Measurements from ENCODE around the gene CRIP3. TPM values are rescaled to one million over a fixed set of nuclear protein-coding genes. Genes with fewer than 3 reads are reported as not detected.

Gene CRIP3
- total and polyA plus RNA-seq, 2 of the 13 experiments (the other 11 are each of a cell fraction or from before 2014, with no cell fraction given), result 6.3 to 9.3 TPM

- TF ChIP-seq CBX2 (IDR thresholded peaks at IDR 0.05; ENCODE audit: low read depth, low read length) (no peak), CBX2 (CRISPR knock-in tag; IDR thresholded peaks at IDR 0.05; ENCODE audit: low read depth) (no peak), ZNF781 (CRISPR knock-in tag; IDR thresholded peaks at IDR 0.05; ENCODE audit: borderline replicate concordance, not compliant biosample characterization) (peak; percentile 45), ZNF652 (CRISPR knock-in tag; IDR thresholded peaks at IDR 0.05; ENCODE audit: borderline replicate concordance, low read depth) (no peak; the same call in 1 of the 2 replicates), REPIN1 (CRISPR knock-in tag; IDR thresholded peaks at IDR 0.05; ENCODE audit: borderline replicate concordance, low read depth) (no peak), SAP130 (CRISPR knock-in tag; IDR thresholded peaks at IDR 0.05; ENCODE audit: low read depth) (no peak), MAF1 (CRISPR knock-in tag; IDR thresholded peaks at IDR 0.05; ENCODE audit: borderline replicate concordance) (no peak), ZFX (CRISPR knock-in tag; IDR thresholded peaks at IDR 0.05; ENCODE audit: low read depth) (no peak), ZBTB1 (CRISPR knock-in tag; IDR thresholded peaks at IDR 0.05; ENCODE audit: borderline replicate concordance) (no peak), HHEX (CRISPR knock-in tag; IDR thresholded peaks at IDR 0.05) (no peak), ZNF556 (CRISPR knock-in tag; IDR thresholded peaks at IDR 0.05; ENCODE audit: borderline replicate concordance) (no peak)
These were observed 18.2 kb downstream of the CRIP3 start (continued) for GRCh38 chr6:43290339-43290904.

GRCh38 chr6:43287717-43288679 is 20.6 kb downstream of the CRIP3 start:
- DNase-seq (ENCODE audit: low spot score) (no peak), FAIRE-seq (peak; percentile 55), ATAC-seq (peak; percentile 42)
- in situ Hi-C loops (cut with HindIII; ENCODE audit: extremely low pct_ligation_motif_present, low pct_unique_long_range_greater_than_20kb), result no loop called here
- H3K4me2 ChIP-seq (ENCODE audit: low read depth, low read length), result peak overlapping the region; percentile 64
- ChIA-PET CTCF (ENCODE audit: low intra/inter-chr PET ratio, low total read pairs) (interaction anchor here (2.8 kb wide), 1 partner anchor 24 kb away, joined by 23 read pairs; no protein-coding TSS in a partner anchor), POLR2A (interaction anchor here (0.6 to 8.3 kb wide), 11 partner anchors 10 to 409 kb away, joined by 3 to 314 read pairs (median 4); partner anchors contain the start of genes DNPH1, RPL7L1, SLC22A7 and ZNF318)
- no peaks in the 10 kb centered on the region for H3K27me3 ChIP-seq (ENCODE audit: control insufficient read depth in 1 of 2, insufficient read depth in 2 of 2, low read length in 2 of 2)
- no peaks in the 10 kb centered on the region for H4K20me1 ChIP-seq (ENCODE audit: insufficient read depth, low read length)
- peak overlapping the region; percentile 85 for H2AFZ ChIP-seq (ENCODE audit: low read length)
- H3K79me2 ChIP-seq (ENCODE audit: insufficient read depth, low read length), result no peaks in the 10 kb centered on the region
- no peaks in the 10 kb centered on the region for H3K9me3 ChIP-seq (ENCODE audit: low read length)
- H3K27ac ChIP-seq (ENCODE audit: extremely low read length, insufficient read depth, low read length), result peak overlapping the region; percentile 72
- H3K36me3 ChIP-seq (replicated peaks in 1 of 2; ENCODE audit: control insufficient read depth in 1 of 2, insufficient read depth in 2 of 2, low read length in 2 of 2), result no peaks in the 10 kb centered on the region
- peak overlapping the region; percentile 68 for H3K9ac ChIP-seq (ENCODE audit: insufficient read depth, low read depth, low read length)
- no TSS peak for BruUV-seq (replicated peaks)
- H3K4me1 ChIP-seq (ENCODE audit: insufficient read depth, low read length), result peaks cover 74% of the 10 kb centered on the region
- peak overlapping the region in 1 of 3 experiments; percentile 41; a peak in 2 of 6 replicates for H3K4me3 ChIP-seq (replicated peaks in 1 of 3; ENCODE audit: insufficient read depth in 1 of 3, low read depth in 2 of 3, low read length in 3 of 3)
- 51% methylated on average over 7 of the region's 7 CpGs for WGBS (ENCODE audit: low lambda C conversion rate)
- intact Hi-C loops (cut with micrococcal nuclease; ENCODE audit: unreplicated experiment), result loop anchor here (1.0 kb wide), 1 partner anchor 25 kb away; no protein-coding TSS in a partner anchor
- no peak for TF ChIP-seq EEA1 (CRISPR knock-in tag; IDR thresholded peaks at IDR 0.05; ENCODE audit: borderline replicate concordance)
- TF ChIP-seq LCORL (IDR thresholded peaks at IDR 0.05), result no peak
- TF ChIP-seq LCORL (CRISPR knock-in tag; IDR thresholded peaks at IDR 0.05), result no peak
- no peak for TF ChIP-seq ZSCAN30 (CRISPR knock-in tag; IDR thresholded peaks at IDR 0.05)
- TF ChIP-seq STAT5B (CRISPR knock-in tag; IDR thresholded peaks at IDR 0.05), result no peak
- no peak for TF ChIP-seq PPARG (CRISPR knock-in tag; conservative IDR thresholded peaks at IDR 0.05)
- TF ChIP-seq WIZ (CRISPR knock-in tag; IDR thresholded peaks at IDR 0.05), result 0 out of 2 replicates have a peak, but pooled peaks have one; percentile 8
- TF ChIP-seq FOXC1 (CRISPR knock-in tag; IDR thresholded peaks at IDR 0.05; ENCODE audit: borderline replicate concordance), result no peak
- TF ChIP-seq ZNF256 (CRISPR knock-in tag; conservative IDR thresholded peaks at IDR 0.05), result no peak
